DMS114 treated with DMSO at 0.1 percent for 48 hours (cell line): ENCODE data around the gene ARHGDIG.
"Not testable (repeated sequence)": the region's sequence is repeated elsewhere in the genome, so short reads cannot be mapped to it uniquely, and the experiment has no call there.

ENCODE experiments used
- DNase-seq: peaks from one replicate; lab custom pipeline; 2025; ENCODE audit not compliant: unreplicated experiment; lab: John Stamatoyannopoulos, UW

The ARHGDIG gene

DNA sequence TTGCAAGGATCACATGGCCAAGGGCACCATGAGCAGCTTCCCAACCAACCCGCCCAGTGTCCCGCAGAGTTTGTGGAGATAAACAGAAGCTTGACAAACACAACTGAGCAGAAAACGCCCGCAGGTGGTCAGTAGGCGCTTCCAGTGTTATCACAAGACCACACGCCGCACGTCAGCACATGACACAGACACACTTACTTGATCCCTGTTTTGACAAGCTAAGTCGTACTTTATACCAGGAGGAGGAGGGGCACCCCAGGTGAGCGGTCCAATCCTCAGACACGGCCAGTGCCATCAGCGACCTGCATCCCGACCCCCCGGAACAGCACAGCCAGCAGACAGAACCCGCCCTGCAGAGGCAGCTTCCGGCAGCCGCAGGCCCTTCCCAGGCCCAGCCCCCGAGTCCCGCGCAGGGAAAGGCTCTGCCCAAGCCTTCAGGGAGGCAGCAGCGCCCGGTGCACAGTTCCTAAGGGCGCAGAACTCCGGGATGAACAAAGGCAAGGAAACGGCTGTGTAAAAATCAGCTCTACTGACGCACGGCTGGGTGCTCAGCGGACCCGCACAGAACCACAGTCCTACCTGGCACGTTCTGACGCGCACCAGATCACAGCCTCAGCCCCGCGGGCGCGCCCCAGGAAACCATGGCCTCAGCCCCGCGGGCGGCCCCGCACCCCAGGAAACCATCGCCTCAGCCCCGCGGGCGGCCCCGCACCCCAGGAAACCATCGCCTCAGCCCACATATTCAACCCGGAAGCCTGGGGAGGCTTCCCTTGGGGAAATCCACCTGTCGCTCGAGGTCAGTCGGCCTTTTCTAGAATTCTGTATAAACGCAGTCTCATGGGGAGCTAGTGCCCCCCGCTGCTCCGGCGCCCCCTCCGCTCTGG, 44.3 kb downstream of the ARHGDIG start:
- DNase-seq: no peak

DNA sequence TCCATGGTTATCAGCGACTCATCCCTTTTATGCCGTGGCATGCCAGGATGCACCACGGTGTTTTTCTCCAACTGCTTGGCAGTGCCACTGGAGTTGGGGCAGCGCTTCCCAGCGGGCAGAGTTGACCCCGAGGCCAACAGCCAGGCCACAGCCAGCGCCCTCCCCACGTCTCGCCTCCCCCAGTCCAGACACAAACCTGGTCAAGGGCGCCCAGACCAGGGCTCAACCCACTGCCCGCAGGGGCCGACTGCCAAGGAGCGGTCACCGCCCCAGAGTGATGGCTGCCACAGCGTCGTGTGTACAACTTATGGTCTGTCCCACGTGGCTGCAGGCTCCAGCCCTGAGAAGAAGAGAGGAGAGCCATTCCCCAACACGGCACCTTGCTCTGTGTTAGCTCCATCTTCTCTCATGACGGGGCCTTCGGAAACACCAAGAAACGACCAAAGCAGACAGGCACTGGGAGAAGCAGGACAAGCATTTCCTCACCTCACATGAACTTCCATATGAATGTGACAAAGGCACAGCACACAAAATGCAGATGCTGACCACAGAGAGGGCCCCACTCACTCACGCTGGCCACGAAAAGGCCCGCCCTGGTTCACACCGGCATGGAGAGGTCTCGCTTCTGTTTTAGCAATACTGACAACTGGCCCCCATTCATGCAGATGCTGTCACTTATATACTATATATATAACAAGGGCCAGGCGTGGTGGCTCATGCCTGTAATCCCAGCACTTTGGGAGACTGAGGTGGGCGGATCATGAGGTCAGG, 45.2 kb downstream of the ARHGDIG start:
- DNase-seq: no peak

- DNase-seq: no peak
These were observed 50.4 kb downstream of the ARHGDIG start for GRCh38 chr16:330741-331140.

DNA sequence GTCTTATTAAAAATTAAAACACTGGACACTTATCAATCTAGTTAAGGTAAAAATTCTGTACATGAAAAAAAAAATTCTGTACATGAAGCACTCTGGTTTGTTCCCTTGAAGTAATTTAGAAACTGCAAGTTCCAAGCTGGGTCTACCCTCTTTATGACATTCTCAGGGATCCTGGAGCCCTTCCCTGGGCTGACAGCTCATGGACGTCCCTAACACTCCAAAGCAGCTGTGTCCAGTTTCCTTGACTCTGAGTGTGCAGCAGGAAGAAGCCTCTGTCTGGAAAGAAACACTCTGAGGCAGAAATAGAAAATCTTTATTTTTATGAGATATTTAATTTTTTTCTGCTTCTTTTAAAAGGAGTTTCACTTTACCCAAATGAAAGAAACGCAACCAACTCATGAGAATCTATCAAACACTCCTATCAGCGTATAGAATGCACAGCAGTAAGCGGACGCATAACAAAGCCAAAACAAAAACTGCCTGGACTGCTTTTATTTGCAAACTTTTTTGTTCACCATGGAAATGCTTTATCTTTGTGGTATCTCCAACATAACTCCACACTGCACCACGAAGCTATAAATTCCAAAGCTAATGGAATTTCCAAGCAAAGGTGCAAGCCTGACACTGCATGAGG, 50.9 kb downstream of the ARHGDIG start:
- DNase-seq: not testable (repeated sequence)
